ENCODE results near the gene ABCC11. TPM values are rescaled to one million over a fixed set of nuclear protein-coding genes. Genes with fewer than 3 reads are reported as not detected.

The ABCC11 gene
- total and polyA plus RNA-seq, 2 of the 13 experiments (the other 11 are each of a cell fraction or from before 2014, with no cell fraction given) = 1.0 to 1.4 TPM

Other genes with a start within 250 kb of the ABCC11 start
- gene ABCC12, start 91.5 kb downstream of the ABCC11 start, total RNA-seq (2016; rRNA removed; fragmentation: Illumina TruSeq; extraction: Trizol) = not detected in 2 replicates
- 0.22 TPM in 1 of 2 replicates, not detected in the other for gene ABCC12, start 91.5 kb downstream of the ABCC11 start, polyA plus RNA-seq (2011; rRNA removed)
- 63.3 and 85.6 TPM in 2 replicates for gene LONP2, start 3.2 kb downstream of the ABCC11 start, total RNA-seq (2016; rRNA removed; fragmentation: Illumina TruSeq; extraction: Trizol)
- gene LONP2, start 3.2 kb downstream of the ABCC11 start, polyA plus RNA-seq (2011; rRNA removed) = 39.2 and 41.3 TPM in 2 replicates
- gene SIAH1, start 137.9 kb upstream of the ABCC11 start, total RNA-seq (2016; rRNA removed; fragmentation: Illumina TruSeq; extraction: Trizol) = 27.9 and 28.6 TPM in 2 replicates
- 15.4 and 16.0 TPM in 2 replicates for gene SIAH1, start 137.9 kb upstream of the ABCC11 start, polyA plus RNA-seq (2011; rRNA removed)

All from HepG2 (cell line).